GM18867 (cell line): ENCODE measurements around the gene SFT2D1.
A peak's percentile ranks its signal among the peaks of the same experiment; 100 is the strongest.
"Not testable (repeated sequence)": the region's sequence is repeated elsewhere in the genome, so short reads cannot be mapped to it uniquely, and the experiment has no call there.

Experiments
- ATAC-seq: cut with Tn5 transposase; IDR thresholded peaks from one replicate; pipeline ENCODE4 v1.9.1; 2021; ENCODE audit warnings: mild to moderate bottlenecking, moderate library complexity; ENCODE audit not compliant: unreplicated experiment

Gene SFT2D1

DNA sequence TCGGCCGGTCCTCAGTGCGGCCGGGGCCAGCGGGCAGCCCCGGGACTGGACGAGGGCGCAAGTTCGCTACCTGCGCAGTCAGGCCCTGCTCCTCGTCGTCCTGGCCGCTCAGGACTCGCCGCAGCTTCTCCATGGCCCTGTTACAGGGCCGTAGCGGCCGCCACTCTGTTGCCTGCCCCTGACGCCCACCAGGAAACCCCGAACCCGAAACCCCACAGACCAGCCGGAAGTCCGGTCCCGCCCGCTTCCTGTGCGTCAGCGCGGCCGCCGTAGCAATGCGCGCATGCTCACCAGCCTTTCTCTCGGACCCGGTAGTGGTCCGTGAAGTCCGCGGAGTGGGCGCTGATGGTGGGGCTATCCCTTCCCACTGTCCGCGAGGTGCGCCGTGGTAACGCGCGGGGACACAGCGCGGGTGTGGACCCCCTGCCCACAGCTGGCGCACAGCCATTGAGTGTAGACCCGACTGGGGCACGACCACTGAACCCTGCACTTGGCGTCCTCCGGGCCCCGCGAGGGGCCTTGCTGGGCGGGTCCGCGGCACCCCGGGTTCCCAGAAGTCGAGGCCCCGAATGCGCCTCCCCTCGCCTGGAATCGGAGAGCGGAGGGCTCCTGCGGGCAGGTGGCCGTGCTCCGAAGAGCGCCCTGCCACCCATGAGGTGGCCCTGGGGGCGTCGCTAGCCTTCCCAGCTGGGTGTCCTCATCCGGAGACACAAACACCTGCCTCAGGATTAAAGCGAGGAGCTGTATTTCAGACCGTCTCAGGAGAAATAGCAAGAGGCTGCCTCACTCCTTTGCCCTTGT is at the start of gene SFT2D1:
Gene SFT2D1 (minus strand): TSS at position 197 of the 801 bp plus-strand sequence. CDS start 64 bp downstream, at position 133.
- ATAC-seq: peak; percentile 95

DNA sequence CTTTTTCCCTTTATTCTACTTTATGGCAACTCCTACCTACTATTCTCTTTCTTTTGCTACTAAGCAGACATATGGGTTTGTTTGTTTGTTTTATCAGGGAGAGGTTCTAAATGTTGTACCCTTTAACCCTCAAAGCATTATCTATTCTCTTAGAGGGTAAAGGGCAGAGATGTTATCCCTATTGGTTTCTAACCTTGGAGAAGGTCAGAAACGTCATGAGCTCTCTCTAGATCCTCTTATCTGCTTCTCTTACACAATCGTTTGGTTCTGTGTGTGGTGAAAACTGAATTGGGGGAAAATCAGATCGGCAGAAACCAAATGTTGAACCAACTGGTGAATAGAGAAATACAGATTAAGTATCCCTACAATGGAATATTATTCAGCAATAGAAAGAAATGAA is 46.8 kb upstream of the SFT2D1 start:
- no peak for ATAC-seq

DNA sequence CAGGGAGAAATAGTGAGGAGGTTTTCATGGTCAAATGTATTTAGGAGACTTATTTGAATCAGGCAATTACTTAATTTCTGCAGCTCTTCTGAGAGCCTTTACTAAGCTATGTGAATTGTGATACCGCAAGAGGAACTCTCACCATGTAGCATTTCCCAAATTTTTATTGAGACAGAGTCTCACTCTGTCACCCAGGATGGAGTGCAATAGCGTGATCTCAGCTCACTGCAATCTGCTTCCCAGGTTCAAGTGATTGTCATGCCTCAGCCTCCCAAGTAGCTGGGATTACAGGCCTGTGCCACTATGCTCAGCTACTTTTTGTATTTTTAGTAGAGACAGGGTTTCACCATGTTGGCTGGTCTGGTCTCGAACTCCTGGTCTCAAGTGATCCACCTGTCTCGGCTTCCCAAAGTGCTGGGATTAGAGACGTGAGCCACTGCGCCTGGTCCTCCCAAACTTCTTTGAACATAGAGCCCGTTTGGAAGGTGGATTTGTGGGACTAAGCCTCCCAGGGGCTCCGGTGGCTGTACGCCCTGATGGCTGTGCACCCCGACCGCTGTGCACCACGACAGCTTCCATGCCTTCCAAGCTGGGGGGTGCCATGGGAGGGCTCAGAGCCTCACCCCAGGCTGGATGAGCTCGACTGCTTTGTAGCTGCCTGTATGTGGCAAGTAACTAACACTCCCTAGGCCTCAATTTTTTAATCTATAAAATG is 46.1 kb upstream of the SFT2D1 start:
- no peak for ATAC-seq

GRCh38 chr6:166387642-166388289 is 45.4 kb upstream of the SFT2D1 start:
- no peak for ATAC-seq

DNA sequence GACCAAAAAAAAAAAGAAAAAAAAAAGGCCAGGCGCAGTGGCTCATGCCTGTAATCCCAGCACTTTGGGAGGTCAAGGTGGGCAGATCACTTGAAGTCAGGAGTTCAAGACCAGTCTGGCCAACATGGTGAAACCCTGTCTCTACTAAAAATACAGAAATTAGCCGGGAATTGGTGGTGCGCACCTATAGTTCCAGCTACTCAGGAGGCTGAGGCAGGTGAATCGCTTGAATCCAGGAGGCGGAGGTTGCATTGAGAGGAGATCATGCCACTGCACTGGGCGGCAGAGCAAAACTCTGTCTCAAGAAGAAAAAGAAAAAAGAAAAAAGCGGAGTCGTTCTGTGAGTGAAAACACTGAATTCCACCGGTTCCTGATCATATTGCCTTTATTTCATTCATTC is 44.8 kb upstream of the SFT2D1 start:
- ATAC-seq: not testable (repeated sequence)

DNA sequence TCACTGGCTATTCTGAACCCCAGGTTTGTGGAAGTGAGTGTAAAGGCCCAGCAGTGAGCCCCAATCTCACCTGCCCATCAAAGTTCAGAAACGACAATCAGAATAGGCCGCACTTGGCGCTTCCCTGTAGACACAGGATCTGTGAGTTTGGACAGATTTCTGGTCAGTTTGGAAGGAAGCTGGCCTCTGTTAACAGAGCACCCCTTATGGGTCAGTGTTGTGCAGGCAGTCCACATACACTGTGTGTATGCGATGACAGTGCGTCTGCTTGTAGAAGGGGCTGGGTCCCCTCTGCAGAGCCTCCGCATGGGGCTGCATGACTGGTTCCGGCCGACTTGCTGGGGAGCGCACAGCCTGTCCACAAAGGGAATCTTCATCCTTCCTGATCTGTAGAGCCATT is 43.8 kb upstream of the SFT2D1 start:
- ATAC-seq: no peak

GRCh38 chr6:166383802-166384363 is 41.5 kb upstream of the SFT2D1 start:
- not testable (repeated sequence) for ATAC-seq

DNA sequence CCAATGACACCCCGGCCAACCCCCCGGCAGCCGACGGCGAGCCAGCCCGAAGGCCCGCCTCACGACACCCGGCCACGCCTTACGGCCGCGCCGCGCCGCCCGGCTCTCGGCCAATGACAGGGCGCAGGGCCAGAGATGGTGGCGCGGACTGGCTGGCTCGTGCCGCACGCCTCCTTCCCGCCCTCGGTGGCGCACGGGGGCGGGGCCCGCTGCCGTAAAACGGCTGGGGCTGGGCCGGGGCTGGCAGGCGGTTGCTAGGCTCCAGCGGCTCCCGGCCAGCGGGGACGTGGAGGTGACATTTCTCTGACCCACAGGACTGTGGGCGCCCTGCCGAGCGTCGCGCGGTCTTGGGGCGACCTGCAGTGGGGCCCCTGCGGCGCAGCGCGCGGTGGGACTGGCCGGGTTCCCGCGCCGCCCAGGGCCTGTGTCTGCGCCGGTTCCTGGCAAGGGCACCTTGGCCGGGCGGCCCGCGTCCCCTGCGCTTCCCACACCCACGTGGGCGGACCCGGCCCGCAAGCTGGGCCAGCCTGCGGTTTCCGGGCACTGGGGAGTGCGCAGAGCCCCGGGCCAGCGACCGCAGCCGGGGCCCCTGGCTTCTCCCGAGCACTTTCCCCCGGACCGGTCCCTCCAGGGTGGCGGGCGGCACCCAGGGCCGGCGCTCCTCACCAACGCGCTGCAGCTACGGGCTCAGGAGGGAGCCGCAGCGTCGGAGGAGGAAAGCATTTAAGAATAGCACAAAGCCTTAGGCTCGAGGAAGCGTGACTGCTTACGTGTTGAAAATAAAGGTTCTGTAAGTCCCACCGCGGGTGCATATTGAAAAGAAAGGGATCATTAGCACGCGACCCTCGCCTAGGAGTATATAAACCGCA is 40.8 kb upstream of the SFT2D1 start, which contains the start of gene MPC1:
Gene MPC1 (minus strand): TSS at position 8 of the 869 bp plus-strand sequence. CDS start 64 bp downstream, outside the sequence.
- ATAC-seq: peak; percentile 90

DNA sequence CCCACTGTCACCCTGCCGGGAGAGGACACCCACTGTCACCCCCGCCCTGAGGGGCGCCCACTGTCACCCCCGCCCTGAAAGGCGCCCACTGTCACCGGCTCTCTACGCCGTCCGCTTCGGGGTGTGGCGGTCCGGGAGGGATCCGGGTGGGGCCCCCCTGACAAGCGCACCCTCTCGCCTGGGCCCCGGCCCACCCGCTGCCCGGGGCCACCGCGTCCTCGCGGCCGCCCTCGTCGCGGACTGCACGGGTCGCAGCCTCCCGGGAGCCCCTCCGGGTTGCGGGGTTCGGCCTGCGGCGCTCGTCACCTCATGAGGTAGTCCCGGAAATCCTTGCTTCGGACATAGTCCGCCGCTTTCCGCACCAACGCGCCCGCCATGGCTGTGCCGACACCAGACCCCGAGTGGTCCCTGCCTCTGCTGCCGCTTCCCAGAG is 40.2 kb upstream of the SFT2D1 start:
- no peak for ATAC-seq

- ATAC-seq: peak; percentile 58
These were observed 39.6 kb upstream of the SFT2D1 start for GRCh38 chr6:166381733-166382499.

- ATAC-seq: no peak
These were observed 39.0 kb upstream of the SFT2D1 start for GRCh38 chr6:166381381-166381732.

GRCh38 chr6:166379800-166380199 is 37.5 kb upstream of the SFT2D1 start:
- no peak for ATAC-seq

DNA sequence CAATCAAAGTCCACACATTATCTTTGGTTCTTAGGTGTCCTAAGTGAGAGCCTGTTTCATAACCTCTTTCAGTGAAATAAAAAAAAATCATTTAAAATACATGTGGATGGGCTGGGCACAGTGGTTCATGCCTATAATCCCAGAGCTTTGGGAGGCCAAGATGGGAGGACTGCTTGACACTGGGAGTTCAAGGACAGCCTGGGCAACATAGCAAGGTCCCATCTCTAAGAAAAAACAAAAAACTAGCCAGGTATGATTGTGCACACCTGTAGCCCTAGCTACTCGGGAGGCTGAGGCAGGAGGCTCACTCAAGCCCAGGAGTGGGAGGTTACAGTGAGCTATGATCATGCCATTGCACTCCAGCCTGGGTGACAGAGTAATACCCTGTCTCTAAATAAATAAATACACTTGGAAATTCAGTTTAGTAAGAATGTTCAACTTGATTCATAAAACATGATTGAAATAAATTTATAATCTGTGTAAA is 36.8 kb upstream of the SFT2D1 start:
- ATAC-seq: no peak

GRCh38 chr6:166377721-166378120 is 35.4 kb upstream of the SFT2D1 start:
- ATAC-seq: no peak

- ATAC-seq: no peak
These were observed 32.7 kb upstream of the SFT2D1 start for GRCh38 chr6:166375013-166375412.

- no peak for ATAC-seq
These were observed 28.1 kb upstream of the SFT2D1 start for GRCh38 chr6:166370489-166370888.

- ATAC-seq: no peak
These were observed 27.4 kb upstream of the SFT2D1 start for GRCh38 chr6:166369782-166370181.

DNA sequence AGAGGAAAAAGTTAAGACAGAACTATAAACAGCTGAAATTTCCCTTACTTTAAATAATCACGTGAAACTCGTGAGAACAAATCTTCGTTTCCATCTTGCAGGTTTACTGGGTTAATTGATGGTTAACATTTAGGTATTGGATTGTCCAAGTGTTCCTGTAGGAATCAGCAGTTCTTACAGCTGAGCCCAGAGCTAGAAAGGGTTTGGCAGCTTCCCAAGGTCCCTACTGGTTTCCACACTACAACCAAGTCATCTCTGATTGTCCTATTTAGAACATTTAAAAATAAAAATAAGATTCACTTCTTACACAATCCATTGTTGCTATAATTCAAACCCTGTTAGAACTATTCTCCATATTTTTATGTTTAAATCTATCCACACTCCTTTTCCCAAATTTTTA is 24.6 kb upstream of the SFT2D1 start:
- no peak for ATAC-seq

DNA sequence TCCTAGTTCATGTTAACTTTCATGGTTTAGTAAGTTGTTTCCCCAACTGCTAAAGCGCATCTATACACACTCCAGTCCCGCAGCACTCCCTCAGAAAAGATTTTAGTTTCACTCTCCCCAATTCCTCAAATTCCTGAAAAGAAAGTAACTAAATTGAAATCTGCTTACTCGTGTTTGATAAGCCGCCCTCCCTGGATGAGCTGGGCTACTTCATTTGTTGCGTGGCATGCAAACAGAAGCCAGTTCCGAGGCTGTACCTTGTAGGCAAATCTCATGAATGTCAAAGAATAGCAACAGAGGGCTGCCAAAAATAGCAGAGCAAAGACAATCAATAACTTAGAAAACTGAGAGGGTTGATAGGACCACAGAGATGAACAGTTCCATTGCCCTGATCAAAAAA is 23.5 kb upstream of the SFT2D1 start:
- no peak for ATAC-seq
